ENCODE data around the gene NEDD4L. TPM values are rescaled to one million over a fixed set of nuclear protein-coding genes. Genes with fewer than 3 reads are reported as not detected.
"Not testable (repeated sequence)": the region's sequence is repeated elsewhere in the genome, so short reads cannot be mapped to it uniquely, and the experiment has no call there.

NEDD4L gene
- total and polyA plus RNA-seq, 2 donors (not counting 1 experiment from before 2014, with no cell fraction given) = 10.3 to 25.7 TPM

GRCh38 chr18:58279504-58280175 is 235.6 kb downstream of the NEDD4L start:
- H3K27me3 ChIP-seq (replicated peaks in 1 of 4; ENCODE audit: control extremely low read depth in 1 of 4, control insufficient read depth in 3 of 4, insufficient read depth in 4 of 4, low read length in 3 of 4) = no peaks in the 10 kb centered on the region
- ATAC-seq (ENCODE audit: low read depth) (no peak), DNase-seq (no peak)
- no peak overlapping the region for H3K4me2 ChIP-seq (replicated peaks; ENCODE audit: low read depth, low read length, poor library complexity, severe bottlenecking)
- no peak overlapping the region for H2AFZ ChIP-seq (ENCODE audit: insufficient read depth, low read depth, low read length, poor library complexity, severe bottlenecking)
- H3K27ac ChIP-seq (ENCODE audit: low read length in 2 of 2) = no peak overlapping the region
- H3K36me3 ChIP-seq (replicated peaks in 1 of 2; ENCODE audit: control extremely low read depth in 1 of 2, control insufficient read depth in 1 of 2, extremely low read depth in 1 of 2, insufficient read depth in 2 of 2, low read length in 1 of 2) = no peaks in the 10 kb centered on the region
- H3K79me2 ChIP-seq (ENCODE audit: control insufficient read depth, insufficient read depth, low read length) = no peaks in the 10 kb centered on the region
- ChIA-PET POLR2A (no interaction called here), CTCF (no interaction called here)
- no peak overlapping the region for H3K4me3 ChIP-seq (ENCODE audit: control extremely low read depth in 1 of 5, extremely low read depth in 1 of 5, insufficient read depth in 1 of 5, low read depth in 2 of 5, low read length in 4 of 5)
- WGBS (ENCODE audit: insufficient coverage) = 91% methylated on average over 5 of the region's 7 CpGs
- H3K4me1 Mint-ChIP-seq = no peaks in the 10 kb centered on the region
- no peaks in the 10 kb centered on the region for H3K27me3 Mint-ChIP-seq
- no peak overlapping the region for H3K27ac Mint-ChIP-seq
- no peak overlapping the region for H3K4me3 Mint-ChIP-seq
- H3K9ac ChIP-seq (ENCODE audit: low read length) = no peak overlapping the region
- no peaks in the 10 kb centered on the region for H3K4me1 ChIP-seq (ENCODE audit: control insufficient read depth in 2 of 2, insufficient read depth in 2 of 2, low read length in 2 of 2)
- no peaks in the 10 kb centered on the region for H3K9me3 ChIP-seq (ENCODE audit: control extremely low read depth in 1 of 3, control insufficient read depth in 2 of 3, insufficient read depth in 1 of 3, low read length in 2 of 3)
- H4K20me1 ChIP-seq (ENCODE audit: control insufficient read depth, insufficient read depth, low read length, poor library complexity, severe bottlenecking) = no peaks in the 10 kb centered on the region
- no peak for TF ChIP-seq CTCF (IDR thresholded peaks at IDR 0.05)
- TF ChIP-seq EZH2 (IDR thresholded peaks at IDR 0.05; ENCODE audit: borderline replicate concordance, insufficient read depth, low read depth, low read length, poor library complexity, severe bottlenecking) = no peak
- intact Hi-C loops (cut with micrococcal nuclease) = no loop called here
- H3K9me3 Mint-ChIP-seq (ENCODE audit: insufficient read depth) = no peaks in the 10 kb centered on the region

GRCh38 chr18:58280191-58280590 is 236.2 kb downstream of the NEDD4L start:
- Histone ChIP-seq H3K9me3 (ENCODE audit: control extremely low read depth in 1 of 3, control insufficient read depth in 2 of 3, insufficient read depth in 1 of 3, low read length in 2 of 3) (no peaks in the 10 kb centered on the region), H3K36me3 (replicated peaks in 1 of 2; ENCODE audit: control extremely low read depth in 1 of 2, control insufficient read depth in 1 of 2, extremely low read depth in 1 of 2, insufficient read depth in 2 of 2, low read length in 1 of 2) (no peaks in the 10 kb centered on the region), H3K4me2 (replicated peaks; ENCODE audit: low read depth, low read length, poor library complexity, severe bottlenecking) (no peak overlapping the region), H2AFZ (ENCODE audit: insufficient read depth, low read depth, low read length, poor library complexity, severe bottlenecking) (no peak overlapping the region), H3K27me3 (replicated peaks in 1 of 4; ENCODE audit: control extremely low read depth in 1 of 4, control insufficient read depth in 3 of 4, insufficient read depth in 4 of 4, low read length in 3 of 4) (no peaks in the 10 kb centered on the region), H3K27ac (ENCODE audit: low read length in 2 of 2) (no peak overlapping the region), H3K9ac (ENCODE audit: low read length) (no peak overlapping the region), H3K79me2 (ENCODE audit: control insufficient read depth, insufficient read depth, low read length) (no peaks in the 10 kb centered on the region), H4K20me1 (ENCODE audit: control insufficient read depth, insufficient read depth, low read length, poor library complexity, severe bottlenecking) (no peaks in the 10 kb centered on the region), H3K4me1 (ENCODE audit: control insufficient read depth in 2 of 2, insufficient read depth in 2 of 2, low read length in 2 of 2) (no peaks in the 10 kb centered on the region), H3K4me3 (ENCODE audit: control extremely low read depth in 1 of 5, extremely low read depth in 1 of 5, insufficient read depth in 1 of 5, low read depth in 2 of 5, low read length in 4 of 5) (no peak overlapping the region)
- ChIA-PET CTCF (no interaction called here), POLR2A (no interaction called here)
- intact Hi-C loops (cut with micrococcal nuclease) = no loop called here
- DNase-seq (no peak), ATAC-seq (ENCODE audit: low read depth) (no peak)
- no peaks in the 10 kb centered on the region for H3K27me3 Mint-ChIP-seq
- no peak overlapping the region for H3K4me3 Mint-ChIP-seq
- no peaks in the 10 kb centered on the region for H3K4me1 Mint-ChIP-seq
- WGBS (ENCODE audit: insufficient coverage) = 100% methylated on average over 7 of the region's 8 CpGs
- H3K9me3 Mint-ChIP-seq (ENCODE audit: insufficient read depth) = no peaks in the 10 kb centered on the region
- no peak for TF ChIP-seq CTCF (IDR thresholded peaks at IDR 0.05)
- TF ChIP-seq EZH2 (IDR thresholded peaks at IDR 0.05; ENCODE audit: borderline replicate concordance, insufficient read depth, low read depth, low read length, poor library complexity, severe bottlenecking) = no peak
- H3K27ac Mint-ChIP-seq = no peak overlapping the region

- H3K9me3 ChIP-seq (ENCODE audit: control extremely low read depth in 1 of 3, control insufficient read depth in 2 of 3, insufficient read depth in 1 of 3, low read length in 2 of 3); H3K27me3 ChIP-seq (replicated peaks in 1 of 4; ENCODE audit: control extremely low read depth in 1 of 4, control insufficient read depth in 3 of 4, insufficient read depth in 4 of 4, low read length in 3 of 4); H3K4me3 Mint-ChIP-seq; H2AFZ ChIP-seq (ENCODE audit: insufficient read depth, low read depth, low read length, poor library complexity, severe bottlenecking); CTCF ChIA-PET; H3K9me3 Mint-ChIP-seq (ENCODE audit: insufficient read depth); H3K4me1 ChIP-seq (ENCODE audit: control insufficient read depth in 2 of 2, insufficient read depth in 2 of 2, low read length in 2 of 2); H3K27ac ChIP-seq (ENCODE audit: low read length in 2 of 2); ATAC-seq (ENCODE audit: low read depth); H3K9ac ChIP-seq (ENCODE audit: low read length); H4K20me1 ChIP-seq (ENCODE audit: control insufficient read depth, insufficient read depth, low read length, poor library complexity, severe bottlenecking); H3K27me3 Mint-ChIP-seq; H3K4me3 ChIP-seq (ENCODE audit: control extremely low read depth in 1 of 5, extremely low read depth in 1 of 5, insufficient read depth in 1 of 5, low read depth in 2 of 5, low read length in 4 of 5); H3K4me2 ChIP-seq (replicated peaks; ENCODE audit: low read depth, low read length, poor library complexity, severe bottlenecking); POLR2A ChIA-PET; intact Hi-C loops (cut with micrococcal nuclease); H3K36me3 ChIP-seq (replicated peaks in 1 of 2; ENCODE audit: control extremely low read depth in 1 of 2, control insufficient read depth in 1 of 2, extremely low read depth in 1 of 2, insufficient read depth in 2 of 2, low read length in 1 of 2); H3K79me2 ChIP-seq (ENCODE audit: control insufficient read depth, insufficient read depth, low read length); H3K27ac Mint-ChIP-seq; DNase-seq: not testable (repeated sequence)
- 93% methylated on average over 3 of the region's 11 CpGs for WGBS (ENCODE audit: insufficient coverage)
- H3K4me1 Mint-ChIP-seq = peaks cover 12% of the 10 kb centered on the region
Observed at GRCh38 chr18:58282872-58283271, 238.8 kb downstream of the NEDD4L start.

All from B cell (primary cell).